EH (cell line): ENCODE results near the gene EOGT.

ENCODE experiments used
- DNase-seq: peaks from one replicate; pipeline ENCODE4 v3.0.0-alpha.2; 2015; ENCODE audit warnings: low read depth

EOGT gene

DNA sequence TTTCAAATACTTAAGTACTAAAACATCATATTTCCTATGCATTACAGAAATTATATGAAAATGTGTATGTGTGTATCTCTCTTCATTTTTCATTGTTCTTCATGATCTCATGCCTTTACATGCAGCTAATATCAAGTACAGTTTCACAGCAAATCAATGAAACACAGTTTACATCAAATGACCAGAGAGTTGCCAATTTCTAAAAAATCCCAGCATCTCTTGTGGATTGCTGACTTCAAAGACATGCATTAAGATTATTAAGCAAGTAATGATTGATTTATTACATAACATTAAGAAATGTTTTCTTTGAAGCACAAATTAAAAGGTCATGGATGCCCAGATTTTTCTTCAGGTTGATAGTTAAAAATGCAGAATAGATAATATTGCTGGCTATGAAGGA lies 50.1 kb downstream of the EOGT start:
- DNase-seq = no peak

DNA sequence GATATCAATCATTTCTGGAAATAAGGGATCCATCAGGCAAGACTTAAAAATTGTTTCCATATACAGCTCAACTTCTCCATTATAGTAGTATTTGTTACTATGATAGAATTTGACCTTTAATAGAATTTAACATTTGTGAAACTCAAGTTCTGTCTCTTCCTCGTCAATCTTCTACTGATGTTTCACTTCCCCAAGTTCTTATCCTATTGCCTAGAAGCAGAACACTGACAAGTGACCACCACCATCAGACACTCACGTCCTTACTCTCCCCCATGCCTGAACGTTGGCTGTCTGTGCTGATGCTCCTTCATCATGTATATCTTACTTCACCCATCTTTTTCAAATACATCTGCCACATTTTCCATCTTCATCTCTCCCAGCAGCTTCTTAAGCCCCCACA lies 54.6 kb downstream of the EOGT start:
- DNase-seq = no peak

DNA sequence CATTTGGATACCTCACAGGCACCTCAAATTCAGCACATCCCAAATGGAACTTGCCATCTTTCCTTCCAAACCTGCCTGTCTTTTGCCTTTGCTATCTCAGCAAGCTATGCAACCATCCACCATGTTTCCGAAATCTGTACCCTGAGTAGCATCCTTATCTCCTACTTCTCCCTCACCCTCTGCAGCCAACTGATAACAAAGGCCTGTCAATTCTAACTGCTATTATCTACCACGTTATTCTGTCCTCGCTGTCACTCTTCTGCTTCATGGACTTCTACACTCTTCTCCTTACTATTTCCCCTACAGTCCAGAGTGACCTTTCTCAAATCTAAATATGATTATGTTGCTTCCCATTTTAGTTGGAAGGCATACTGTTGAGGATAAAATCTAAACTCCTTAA lies 55.6 kb downstream of the EOGT start:
- no peak for DNase-seq

DNA sequence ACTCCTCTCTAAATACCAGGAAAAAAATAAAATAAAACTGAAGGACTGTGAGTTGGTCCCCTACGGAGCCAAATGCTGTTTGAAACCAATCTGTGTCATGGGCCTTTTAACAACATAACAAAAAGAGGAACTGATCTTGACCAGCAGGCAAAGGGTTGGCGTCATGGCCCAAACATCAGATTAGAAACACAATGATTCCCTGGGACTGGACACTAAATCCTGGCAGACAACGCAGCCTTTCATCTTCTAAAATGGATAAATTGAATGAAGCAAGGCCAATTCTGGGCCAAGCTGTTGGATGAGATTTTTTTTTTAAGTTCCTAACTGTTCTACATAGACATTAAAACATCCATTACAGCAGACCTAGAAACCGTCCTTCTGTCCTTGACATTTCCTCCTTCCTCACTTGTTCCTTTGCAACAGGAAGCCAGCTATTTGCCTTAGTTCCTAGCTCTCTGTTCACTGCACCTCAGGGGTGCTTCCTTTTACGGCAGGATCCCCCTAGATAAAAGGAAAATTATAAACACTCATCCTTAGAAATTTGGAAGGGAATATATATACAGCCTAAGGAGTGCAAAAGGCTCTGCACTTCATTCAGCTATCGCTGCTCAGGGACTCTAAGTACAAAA lies 59.6 kb downstream of the EOGT start:
- DNase-seq = no peak

DNA sequence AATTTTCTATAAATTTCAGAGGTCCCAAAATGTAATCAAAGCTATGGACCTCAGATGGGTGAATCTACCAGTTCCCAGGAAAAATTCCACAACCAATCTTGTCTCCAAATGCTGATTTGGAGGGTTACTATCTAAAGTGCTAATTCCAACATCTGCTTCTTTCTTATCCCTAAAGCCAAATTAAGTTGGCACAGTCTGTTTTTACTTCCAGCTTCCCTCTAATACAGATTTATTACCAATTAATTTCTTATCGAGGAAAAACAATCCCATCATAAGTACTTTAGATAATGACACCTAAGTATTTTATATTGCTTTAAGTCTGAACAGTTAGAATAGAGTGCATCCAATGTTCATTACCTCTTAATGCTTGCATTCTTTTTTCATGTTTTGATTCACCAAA lies 68.3 kb downstream of the EOGT start:
- no peak for DNase-seq

DNA sequence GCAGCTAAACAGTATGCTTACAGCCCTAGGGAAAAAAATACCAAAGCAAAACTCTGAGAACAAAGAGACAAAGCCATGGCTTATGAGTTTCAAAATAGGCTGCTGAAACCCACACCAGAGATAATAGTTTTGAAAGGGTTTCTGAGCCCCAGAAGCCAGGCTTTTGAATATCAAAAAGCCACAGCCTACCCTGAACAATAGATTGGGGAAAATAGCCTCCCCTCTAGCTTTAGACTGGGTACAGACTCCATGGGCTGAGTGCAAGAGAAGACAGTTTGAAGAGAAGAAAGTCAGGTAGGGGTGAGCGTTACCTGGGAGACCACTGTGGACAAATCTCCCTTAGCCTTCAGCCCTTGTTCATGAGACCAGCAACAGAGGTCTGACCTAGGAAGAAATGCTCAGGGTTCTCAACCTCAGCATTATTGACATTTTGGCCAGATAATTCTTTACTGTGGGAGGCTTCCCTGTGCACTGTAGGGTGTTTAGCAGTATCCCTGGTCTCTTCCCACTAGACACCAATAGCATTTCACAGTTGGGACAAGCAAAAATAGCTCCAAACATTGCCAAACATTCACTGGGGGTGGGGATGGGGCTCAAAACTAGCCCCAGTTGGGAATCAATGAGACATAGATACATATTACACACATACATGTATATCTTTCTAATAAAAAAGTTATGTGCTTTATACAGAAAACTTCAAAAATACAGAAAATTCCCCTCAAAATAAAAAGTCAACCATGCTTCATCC lies 69.6 kb downstream of the EOGT start:
- no peak for DNase-seq

GRCh38 chr3:68941055-68941454 lies 72.4 kb downstream of the EOGT start:
- DNase-seq = no peak

- no peak for DNase-seq
These were observed 76.6 kb downstream of the EOGT start for GRCh38 chr3:68936856-68937255.

DNA sequence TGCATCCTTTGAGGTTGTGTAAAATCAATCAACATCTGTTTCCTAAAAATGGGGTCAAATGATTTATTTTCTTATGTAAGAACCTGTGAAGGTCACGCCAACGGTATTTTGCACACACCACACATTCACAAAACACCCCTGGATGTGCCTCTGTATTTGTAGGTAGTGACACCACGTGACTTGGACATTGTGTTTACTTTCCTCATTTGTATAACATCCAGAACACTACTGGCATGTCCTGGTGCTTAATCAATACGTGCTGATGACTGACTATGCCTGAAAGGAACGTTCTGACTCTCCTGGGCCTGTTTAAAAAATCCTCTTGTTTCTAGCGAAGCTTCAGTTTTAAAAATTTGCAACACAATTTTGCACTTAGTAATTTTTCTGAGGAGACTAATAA lies 77.7 kb downstream of the EOGT start:
- DNase-seq = no peak

GRCh38 chr3:68931406-68932149 lies 81.9 kb downstream of the EOGT start:
- DNase-seq = no peak
